GM21367 (cell line): ENCODE data around the gene CYP2S1.
"Not testable (repeated sequence)": the region's sequence is repeated elsewhere in the genome, so short reads cannot be mapped to it uniquely, and the experiment has no call there.

Source experiments
- ATAC-seq: cut with Tn5 transposase; IDR thresholded peaks from one replicate; pipeline ENCODE4 v1.9.1; 2021; ENCODE audit not compliant: unreplicated experiment

The CYP2S1 gene, protein sequence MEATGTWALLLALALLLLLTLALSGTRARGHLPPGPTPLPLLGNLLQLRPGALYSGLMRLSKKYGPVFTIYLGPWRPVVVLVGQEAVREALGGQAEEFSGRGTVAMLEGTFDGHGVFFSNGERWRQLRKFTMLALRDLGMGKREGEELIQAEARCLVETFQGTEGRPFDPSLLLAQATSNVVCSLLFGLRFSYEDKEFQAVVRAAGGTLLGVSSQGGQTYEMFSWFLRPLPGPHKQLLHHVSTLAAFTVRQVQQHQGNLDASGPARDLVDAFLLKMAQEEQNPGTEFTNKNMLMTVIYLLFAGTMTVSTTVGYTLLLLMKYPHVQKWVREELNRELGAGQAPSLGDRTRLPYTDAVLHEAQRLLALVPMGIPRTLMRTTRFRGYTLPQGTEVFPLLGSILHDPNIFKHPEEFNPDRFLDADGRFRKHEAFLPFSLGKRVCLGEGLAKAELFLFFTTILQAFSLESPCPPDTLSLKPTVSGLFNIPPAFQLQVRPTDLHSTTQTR

DNA sequence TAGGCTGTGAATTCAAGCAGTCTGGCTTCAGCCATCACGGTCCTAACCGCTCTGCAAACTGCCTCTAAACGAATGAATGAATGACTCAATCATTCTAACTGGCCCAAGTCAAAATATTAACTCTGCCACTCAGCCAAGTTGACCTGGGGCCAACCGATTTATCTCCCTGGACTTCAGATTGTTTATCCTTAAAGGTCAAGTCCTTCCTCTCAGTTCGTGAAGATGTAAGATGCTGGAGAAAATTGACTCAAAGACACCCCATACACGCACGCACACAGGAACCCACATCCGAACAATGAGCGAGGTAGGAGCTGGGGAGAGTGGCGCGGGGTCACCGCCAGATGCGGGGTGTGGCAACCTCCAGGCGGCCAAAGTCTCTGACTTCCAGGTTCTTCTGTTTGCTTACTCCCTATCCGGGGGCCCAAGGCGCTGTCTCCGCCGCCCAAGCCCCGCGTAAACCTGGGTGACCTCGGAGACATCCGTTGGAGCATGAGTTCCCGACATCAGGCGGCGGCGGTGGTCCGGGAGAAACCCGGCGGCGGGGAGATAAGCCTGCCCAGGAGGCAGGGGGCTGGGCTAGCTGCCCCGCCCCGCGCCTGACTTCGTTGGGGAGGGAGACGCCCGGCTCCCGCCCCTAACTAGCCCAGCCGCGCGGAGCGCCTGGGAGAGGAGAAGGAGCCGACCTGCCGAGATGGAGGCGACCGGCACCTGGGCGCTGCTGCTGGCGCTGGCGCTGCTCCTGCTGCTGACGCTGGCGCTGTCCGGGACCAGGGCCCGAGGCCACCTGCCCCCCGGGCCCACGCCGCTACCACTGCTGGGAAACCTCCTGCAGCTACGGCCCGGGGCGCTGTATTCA is at the start of gene CYP2S1:
Gene CYP2S1, plus strand, starts transcription at position 646 of the 856 bp plus-strand sequence. Its CDS starts 46 bp downstream, at position 692.
- no peak for ATAC-seq

- ATAC-seq: no peak
Observed at GRCh38 chr19:41144403-41144802, 48.6 kb upstream of the CYP2S1 start.

DNA sequence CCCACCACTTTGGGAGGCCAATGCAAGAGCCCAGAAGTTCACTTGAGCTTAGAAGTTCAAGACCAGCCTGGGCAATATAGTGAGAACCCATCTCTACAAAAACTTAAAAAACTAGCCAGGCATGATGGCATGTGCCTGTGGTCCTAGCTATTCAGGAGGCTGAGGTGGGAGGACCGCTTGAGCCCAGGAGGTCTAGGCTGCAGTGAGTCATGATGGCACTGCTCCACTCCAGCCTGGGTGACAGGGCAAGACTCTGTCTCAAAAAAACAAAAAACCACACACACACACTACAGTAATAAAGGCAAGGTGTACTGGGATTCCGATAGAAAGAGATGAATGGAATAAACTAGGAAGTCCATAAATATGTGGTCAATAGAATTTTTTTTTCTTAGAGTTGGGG is 43.2 kb upstream of the CYP2S1 start:
- no peak for ATAC-seq

DNA sequence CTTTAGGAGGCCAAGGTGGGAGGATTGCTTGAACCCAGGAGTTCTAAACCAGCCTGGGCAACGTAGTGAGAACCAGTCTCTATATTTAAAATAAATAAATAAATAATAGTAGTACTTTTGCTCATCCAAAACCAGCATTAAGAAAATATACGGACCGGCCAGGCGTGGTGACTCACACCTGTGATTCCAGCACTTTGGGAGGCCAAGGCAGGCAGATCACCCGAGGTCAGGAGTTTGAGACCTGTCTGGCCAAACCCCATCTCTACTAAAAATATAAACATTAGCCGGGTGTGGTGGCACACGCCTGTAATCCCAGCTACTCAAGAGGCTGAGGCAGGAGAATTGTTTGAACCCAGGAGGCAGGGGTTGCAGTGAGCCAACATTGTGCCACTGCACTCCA is 42.0 kb upstream of the CYP2S1 start:
- ATAC-seq: not testable (repeated sequence)

DNA sequence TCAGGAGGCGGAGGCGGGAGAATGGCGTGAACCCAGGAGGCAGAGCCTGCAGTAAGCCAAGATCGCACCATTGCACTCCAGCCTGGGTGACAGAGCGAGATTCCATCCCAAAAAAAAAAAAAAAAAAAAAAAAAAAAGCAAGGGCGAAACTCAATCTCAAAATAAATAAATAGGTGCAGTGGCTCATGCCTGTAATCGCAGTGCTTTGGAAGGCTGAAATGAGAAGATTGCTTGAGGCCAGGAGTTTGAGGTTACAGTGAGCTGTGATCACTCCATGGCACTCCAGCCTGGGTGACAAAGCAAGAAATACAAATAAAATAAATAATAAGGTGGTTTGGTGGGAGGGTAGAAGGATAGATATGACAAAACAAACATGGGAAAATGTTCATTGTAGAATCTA is 39.0 kb upstream of the CYP2S1 start:
- ATAC-seq: no peak

- no peak for ATAC-seq
Observed at GRCh38 chr19:41156207-41156606, 36.8 kb upstream of the CYP2S1 start.

- no peak for ATAC-seq
Observed at GRCh38 chr19:41159881-41160280, 33.1 kb upstream of the CYP2S1 start.

DNA sequence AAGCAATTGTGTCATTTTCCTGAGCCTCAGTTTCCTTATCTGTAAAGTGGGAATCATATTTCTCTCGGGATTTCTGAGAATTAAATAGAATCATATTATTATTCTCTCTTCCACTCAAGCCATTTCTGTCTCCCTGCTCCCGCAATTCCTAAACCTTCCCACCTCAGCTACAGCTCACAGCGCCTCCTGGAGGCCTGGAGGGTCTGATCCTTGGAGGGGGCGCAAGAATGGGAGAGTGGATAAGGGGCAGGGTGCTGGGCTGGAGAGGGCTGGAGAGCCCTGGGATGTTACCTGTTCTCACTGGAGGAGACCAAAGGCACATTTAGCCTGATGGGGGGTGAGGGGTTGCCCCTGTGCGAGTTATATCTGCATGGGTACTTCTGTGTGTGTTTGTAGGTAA is 31.1 kb upstream of the CYP2S1 start:
- ATAC-seq: no peak

DNA sequence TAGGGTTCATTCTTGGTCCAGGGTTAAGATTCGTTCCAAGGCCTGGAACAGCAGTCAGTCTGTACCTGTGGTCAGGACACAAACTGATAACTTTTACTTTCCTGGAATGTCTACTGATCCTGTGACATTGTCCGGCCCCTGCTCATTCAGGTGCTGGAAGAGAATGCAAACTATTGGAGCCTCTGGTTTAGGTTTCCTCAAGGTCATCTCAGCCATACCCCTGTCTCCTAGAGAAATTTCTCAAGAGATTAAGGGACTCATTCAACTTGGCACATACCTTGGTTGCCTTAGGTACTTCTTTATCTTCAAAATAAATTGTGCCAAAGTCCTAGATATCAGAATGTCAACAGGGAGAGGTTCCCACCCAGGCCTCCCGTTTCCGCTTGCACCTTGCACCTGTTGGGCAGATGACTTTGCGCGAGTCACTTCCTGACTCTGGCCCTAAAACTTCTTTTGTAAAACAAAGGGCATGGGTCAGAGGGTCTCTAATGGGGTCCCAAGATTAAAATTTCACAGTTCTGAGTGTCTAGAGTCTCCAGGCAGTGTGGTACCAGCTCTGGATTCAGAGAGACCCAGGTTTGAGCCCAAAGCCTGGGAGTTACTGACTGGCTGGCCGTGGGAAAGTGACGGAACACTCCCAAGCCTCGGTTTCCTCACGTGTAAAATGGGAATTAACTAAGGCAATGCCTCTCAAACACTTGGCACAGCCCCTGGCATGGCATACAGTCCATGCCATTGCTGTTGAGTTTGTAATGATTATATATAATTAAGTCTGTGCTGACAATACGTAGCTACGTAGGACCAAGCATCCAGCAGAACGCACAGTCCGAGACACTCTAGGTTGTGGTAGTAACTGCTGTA is 25.8 kb upstream of the CYP2S1 start:
- no peak for ATAC-seq

- ATAC-seq: no peak
Observed at GRCh38 chr19:41172297-41173164, 20.5 kb upstream of the CYP2S1 start.

GRCh38 chr19:41174297-41174928 is 18.6 kb upstream of the CYP2S1 start:
- no peak for ATAC-seq

DNA sequence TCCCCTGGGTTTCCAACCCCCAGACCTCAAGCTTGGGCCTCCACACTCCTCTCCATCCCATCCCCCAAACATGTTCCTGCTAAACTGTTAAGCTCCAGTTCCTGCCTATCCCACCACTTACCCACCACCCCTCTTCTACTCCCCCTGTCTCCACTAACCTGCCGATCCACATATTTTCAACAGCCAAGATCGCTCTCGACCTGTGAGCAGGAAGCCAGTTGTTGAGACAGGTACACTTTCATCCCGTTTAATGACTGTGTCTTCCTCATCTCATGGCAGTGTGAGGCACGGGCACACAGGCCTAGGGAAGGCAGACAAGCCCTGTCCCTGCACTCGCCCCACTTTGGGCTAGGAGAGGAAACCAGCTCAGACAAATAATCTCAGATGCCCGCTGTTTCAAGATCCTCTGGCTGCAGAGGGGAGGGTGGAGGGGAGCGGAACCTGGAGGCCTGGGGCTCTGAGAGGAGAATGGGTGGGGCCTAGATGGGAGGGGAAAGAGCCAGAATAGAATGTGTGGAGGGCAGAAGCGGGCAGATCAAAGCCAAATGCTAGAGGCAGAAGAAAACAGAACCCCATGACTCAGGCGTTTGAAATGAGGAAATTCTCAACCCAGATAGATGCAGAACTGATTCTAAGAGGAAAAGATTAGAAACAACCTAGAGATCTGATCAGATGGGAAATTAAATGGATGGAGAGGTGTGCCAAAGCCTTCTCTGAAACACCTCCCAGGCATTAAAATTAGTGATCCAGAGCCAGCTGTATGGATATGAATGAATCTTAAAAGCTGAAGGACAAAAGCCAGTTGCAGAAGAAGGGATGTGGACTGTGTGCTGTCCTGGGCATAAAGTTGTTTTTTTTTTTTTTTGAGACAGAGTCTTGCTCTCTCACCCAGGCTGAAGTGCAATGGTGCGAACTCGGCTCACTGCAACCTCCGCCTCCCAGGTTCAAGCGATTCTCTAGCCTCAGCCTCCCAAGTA is 16.9 kb upstream of the CYP2S1 start:
- no peak for ATAC-seq

DNA sequence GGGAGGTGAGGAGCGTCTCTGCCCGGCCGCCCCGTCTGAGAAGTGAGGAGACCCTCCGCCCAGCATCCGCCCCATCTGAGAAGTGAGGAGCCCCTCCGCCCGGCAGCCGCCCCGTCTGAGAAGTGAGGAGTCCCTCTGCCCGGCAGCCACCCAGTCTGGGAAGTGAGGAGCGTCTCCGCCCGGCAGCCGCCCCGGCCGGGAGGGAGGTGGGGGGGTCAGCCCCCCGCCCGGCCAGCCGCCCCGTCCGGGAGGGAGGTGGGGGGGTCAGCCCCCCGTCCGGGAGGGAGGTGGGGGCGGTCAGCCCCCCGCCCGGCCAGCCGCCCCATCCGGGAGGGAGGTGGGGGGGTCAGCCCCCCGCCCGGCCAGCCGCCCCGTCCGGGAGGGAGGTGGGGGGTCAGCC is 12.8 kb upstream of the CYP2S1 start:
- ATAC-seq: not testable (repeated sequence)

DNA sequence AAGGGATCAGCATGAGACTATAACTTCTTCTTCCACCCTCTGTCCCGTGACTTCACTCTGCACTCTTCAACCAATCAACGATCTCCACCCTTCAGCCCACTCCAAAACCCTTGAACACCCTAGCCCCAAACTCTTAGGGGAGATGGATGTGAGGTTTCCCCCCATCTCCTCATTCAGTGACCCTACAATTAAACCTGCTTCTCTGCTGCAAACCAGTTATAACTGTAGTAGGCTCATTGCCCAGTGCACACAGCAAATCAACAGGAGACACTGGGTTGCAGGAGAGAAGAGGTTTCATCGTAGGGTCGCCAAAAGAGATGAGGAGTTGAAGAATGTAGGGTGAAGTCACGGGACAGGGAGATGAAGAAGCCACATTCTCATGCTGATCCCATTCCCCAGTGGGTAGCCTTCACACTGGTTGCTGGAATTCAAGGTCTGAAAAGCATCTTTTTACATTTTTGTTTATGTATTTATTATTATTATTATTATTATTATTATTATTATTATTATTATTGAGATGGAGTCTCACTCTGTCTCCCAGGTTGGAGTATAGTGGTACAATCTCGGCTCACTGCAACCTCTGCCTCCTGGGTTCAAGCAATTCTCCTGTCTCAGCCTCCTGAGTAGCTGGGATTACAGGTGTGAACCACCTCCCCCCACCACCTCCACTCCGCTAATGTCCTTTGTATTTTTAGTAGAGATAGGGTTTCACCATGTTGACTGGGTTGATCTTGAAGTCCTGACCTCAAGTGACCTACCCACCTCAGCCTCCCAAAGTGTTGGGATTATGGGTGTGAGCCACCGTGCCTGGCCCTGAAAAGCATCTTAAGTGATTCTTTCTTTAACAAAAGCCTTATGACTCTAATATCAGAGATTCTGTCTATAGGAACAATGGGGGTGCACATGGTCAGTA is 5.8 kb upstream of the CYP2S1 start:
- ATAC-seq: no peak

- no peak for ATAC-seq
Observed at GRCh38 chr19:41187884-41188279, 5.1 kb upstream of the CYP2S1 start.

GRCh38 chr19:41189425-41190065 is 3.5 kb upstream of the CYP2S1 start:
- ATAC-seq: no peak
